Measurements from ENCODE around the gene RASSF8.

DNA sequence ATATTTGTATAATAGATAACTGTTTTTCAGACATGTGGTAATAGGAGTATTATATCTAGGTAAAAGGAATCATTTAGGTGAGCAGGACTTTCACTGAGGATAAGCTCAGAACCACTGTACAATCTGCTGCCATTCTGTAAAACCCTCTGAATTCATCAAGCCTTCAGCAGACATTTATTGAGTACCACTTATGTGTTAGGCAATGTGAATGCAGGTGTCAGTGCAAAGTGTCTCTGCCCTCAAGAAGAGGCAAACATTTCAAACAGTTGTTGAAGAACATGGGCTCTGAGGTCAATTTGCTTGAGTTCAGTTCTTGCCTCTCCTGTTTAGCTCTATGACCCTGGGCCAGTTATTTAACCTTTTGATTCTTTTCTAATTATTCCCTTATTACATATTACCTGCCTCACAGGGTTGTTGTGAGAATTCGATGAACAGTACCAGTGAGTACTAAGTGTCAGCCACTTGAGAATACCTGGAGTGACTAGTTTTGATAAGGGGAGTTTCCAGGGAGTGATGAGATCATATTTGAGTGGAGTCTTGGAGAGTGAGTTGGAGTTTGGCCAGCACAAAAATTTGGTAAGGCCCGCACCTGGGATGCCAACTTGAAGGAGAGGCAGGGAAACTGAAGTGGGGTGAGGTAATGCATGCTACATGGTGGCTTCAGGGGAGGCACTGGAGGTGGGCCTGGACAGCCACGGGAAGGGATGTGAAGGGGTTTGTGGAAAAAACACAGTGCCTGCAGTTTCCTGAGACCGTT is 33.7 kb downstream of the RASSF8 start:
- no peak for TF ChIP-seq POLR2A (IDR thresholded peaks at IDR 0.05)
- TF ChIP-seq, protein P1, sequence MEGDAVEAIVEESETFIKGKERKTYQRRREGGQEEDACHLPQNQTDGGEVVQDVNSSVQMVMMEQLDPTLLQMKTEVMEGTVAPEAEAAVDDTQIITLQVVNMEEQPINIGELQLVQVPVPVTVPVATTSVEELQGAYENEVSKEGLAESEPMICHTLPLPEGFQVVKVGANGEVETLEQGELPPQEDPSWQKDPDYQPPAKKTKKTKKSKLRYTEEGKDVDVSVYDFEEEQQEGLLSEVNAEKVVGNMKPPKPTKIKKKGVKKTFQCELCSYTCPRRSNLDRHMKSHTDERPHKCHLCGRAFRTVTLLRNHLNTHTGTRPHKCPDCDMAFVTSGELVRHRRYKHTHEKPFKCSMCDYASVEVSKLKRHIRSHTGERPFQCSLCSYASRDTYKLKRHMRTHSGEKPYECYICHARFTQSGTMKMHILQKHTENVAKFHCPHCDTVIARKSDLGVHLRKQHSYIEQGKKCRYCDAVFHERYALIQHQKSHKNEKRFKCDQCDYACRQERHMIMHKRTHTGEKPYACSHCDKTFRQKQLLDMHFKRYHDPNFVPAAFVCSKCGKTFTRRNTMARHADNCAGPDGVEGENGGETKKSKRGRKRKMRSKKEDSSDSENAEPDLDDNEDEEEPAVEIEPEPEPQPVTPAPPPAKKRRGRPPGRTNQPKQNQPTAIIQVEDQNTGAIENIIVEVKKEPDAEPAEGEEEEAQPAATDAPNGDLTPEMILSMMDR (IDR thresholded peaks at IDR 0.05 in 8 of 11, conservative IDR thresholded peaks at IDR 0.05 in 3 of 11), result no peak

All from spleen (tissue), 7 donors.